ENCODE measurements around the gene VTI1A. TPM values are rescaled to one million over a fixed set of nuclear protein-coding genes. Genes with fewer than 3 reads are reported as not detected.

Gene VTI1A
- total and polyA plus RNA-seq, 2 of the 4 experiments (the other 2 are of a cell fraction): 9.7 to 24.9 TPM

DNA sequence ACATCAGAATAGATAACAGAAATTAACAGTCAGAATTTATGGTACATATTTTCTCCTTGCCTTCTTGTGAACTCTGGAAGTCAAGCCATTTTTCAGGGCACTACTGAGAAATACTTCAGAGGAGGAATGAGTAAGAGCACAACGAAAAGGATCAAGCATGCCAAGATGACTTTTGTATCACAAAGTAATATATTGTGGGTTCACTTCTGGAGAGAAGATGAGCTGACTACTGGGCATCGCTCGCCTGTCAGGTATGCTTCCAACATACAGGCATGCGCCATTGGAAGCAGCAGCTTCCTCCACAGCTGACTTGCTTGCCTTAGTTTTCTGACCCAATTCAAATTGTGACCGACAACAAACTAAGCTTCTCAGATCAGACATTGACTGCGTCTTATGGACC is 137.3 kb downstream of the VTI1A start:
- no peak overlapping the region for H3K9ac ChIP-seq (ENCODE audit: low read depth, low read length)
- no peak overlapping the region for H2AK9ac ChIP-seq (replicated peaks; ENCODE audit: low read depth, low read length, poor library complexity)
- H2BK5ac ChIP-seq (ENCODE audit: low read depth, low read length, poor library complexity, severe bottlenecking): peak overlapping the region; percentile 45
- peaks cover 1% of the 10 kb centered on the region; the same call in 1 of the 2 replicates for H3K36me3 ChIP-seq (ENCODE audit: control insufficient read depth, insufficient read depth, low read length)
- no peak overlapping the region for H3K4ac ChIP-seq (ENCODE audit: low read depth, low read length)
- no peak overlapping the region for H3K4me2 ChIP-seq (ENCODE audit: low read depth, low read length)
- no peak overlapping the region for H2BK20ac ChIP-seq (ENCODE audit: low read depth, low read length)
- intact Hi-C loops (cut with micrococcal nuclease): no loop called here
- no peak overlapping the region for H4K5ac ChIP-seq (ENCODE audit: low read depth, low read length)
- TF ChIP-seq RCOR1 (IDR thresholded peaks at IDR 0.05; ENCODE audit: insufficient replicate concordance, low read length) (no peak), RAD21 (IDR thresholded peaks at IDR 0.05; ENCODE audit: low read length) (no peak), MXI1 (IDR thresholded peaks at IDR 0.05; ENCODE audit: borderline replicate concordance, low read depth, low read length) (no peak), FOS (IDR thresholded peaks at IDR 0.05; ENCODE audit: low read depth, low read length) (no peak), USF2 (IDR thresholded peaks at IDR 0.05; ENCODE audit: low read depth, low read length) (no peak), MAZ (IDR thresholded peaks at IDR 0.05; ENCODE audit: borderline replicate concordance, low read depth, low read length) (no peak), CHD1 (IDR thresholded peaks at IDR 0.05; ENCODE audit: low read depth, low read length) (no peak), CTCF (conservative IDR thresholded peaks at IDR 0.05; ENCODE audit: low read depth, low read length) (no peak), NFE2L2 (IDR thresholded peaks at IDR 0.05; ENCODE audit: low read depth, low read length) (no peak), CEBPB (IDR thresholded peaks at IDR 0.05; ENCODE audit: low read depth, low read length) (no peak), ELK1 (IDR thresholded peaks at IDR 0.05; ENCODE audit: borderline replicate concordance, low read depth, low read length) (no peak), MAFK (IDR thresholded peaks at IDR 0.05; ENCODE audit: low read depth, low read length) (no peak), SMC3 (IDR thresholded peaks at IDR 0.05; ENCODE audit: low read depth, low read length) (no peak), POLR2A (IDR thresholded peaks at IDR 0.05; ENCODE audit: low read depth, low read length) (no peak), RFX5 (IDR thresholded peaks at IDR 0.05; ENCODE audit: low read depth, low read length) (no peak), BHLHE40 (IDR thresholded peaks at IDR 0.05; ENCODE audit: low read depth, low read length) (no peak)
- dilution Hi-C loops (cut with HindIII; ENCODE audit: low sequenced_read_pairs, unreplicated experiment): no loop called here
- H2AFZ ChIP-seq (replicated peaks; ENCODE audit: low read length, poor library complexity): no peak overlapping the region
- ChIA-PET CTCF (no interaction called here), POLR2A (ENCODE audit: unreplicated experiment) (interaction anchor here (0.6 kb wide), 1 partner anchor 150 kb away, joined by 4 read pairs; no protein-coding TSS in a partner anchor)
- peaks cover 5% of the 10 kb centered on the region for H3K4me1 ChIP-seq (ENCODE audit: control insufficient read depth, insufficient read depth, low read length)
- BruUV-seq (replicated peaks): no TSS peak
- H3K18ac ChIP-seq (ENCODE audit: low read depth, low read length): no peak overlapping the region
- in situ Hi-C loops (cut with MboI; ENCODE audit: low sequenced_read_pairs): no loop called here
- H3K27me3 ChIP-seq (ENCODE audit: control insufficient read depth, insufficient read depth, low read length): no peaks in the 10 kb centered on the region
- DNase-seq (peak; percentile 61), ATAC-seq (ENCODE audit: low read depth) (0 out of 2 replicates have a peak, but pooled peaks have one; percentile 30)
- H4K91ac ChIP-seq (ENCODE audit: insufficient read depth, low read depth, low read length): 0 out of 2 replicates have a peak overlapping the region, but pooled peaks have one; percentile 1
- no peak overlapping the region for H3K56ac ChIP-seq (ENCODE audit: extremely low read depth, insufficient read depth, low read length)
- H4K20me1 ChIP-seq (ENCODE audit: insufficient read depth, low read length): peaks cover 4% of the 10 kb centered on the region; the same call in 1 of the 2 replicates
- no peak overlapping the region for H3K23ac ChIP-seq (ENCODE audit: low read depth, low read length)
- H3K9me1 ChIP-seq (ENCODE audit: insufficient read depth, low read length): peaks cover 7% of the 10 kb centered on the region
- no peak overlapping the region for H4K8ac ChIP-seq (ENCODE audit: low read depth in 2 of 2, low read length in 2 of 2)
- peak overlapping the region; percentile 19; the same call in 1 of the 2 replicates for H3K14ac ChIP-seq (replicated peaks; ENCODE audit: low read depth, low read length)
- H3K27ac ChIP-seq (ENCODE audit: insufficient read depth, low read length): no peak overlapping the region
- no peaks in the 10 kb centered on the region for H3K9me3 ChIP-seq (ENCODE audit: control insufficient read depth, insufficient read depth, low read length)
- no peaks in the 10 kb centered on the region; a peak in 1 of 4 replicates for H3K79me1 ChIP-seq (ENCODE audit: low read depth in 1 of 2, low read length in 2 of 2)
- H2BK120ac ChIP-seq (ENCODE audit: low read depth, low read length): no peak overlapping the region
- WGBS, 2 experiments (ENCODE audit: extremely low coverage in 2 of 2, insufficient read length in 1 of 2): no CpG with 5 or more reads among the region's 6 CpGs
- H2BK15ac ChIP-seq (ENCODE audit: low read depth, low read length): no peak overlapping the region
- no peak overlapping the region for H3K4me3 ChIP-seq (ENCODE audit: insufficient read depth, low read depth, low read length)
- peak overlapping the region; percentile 10; the same call in 1 of the 2 replicates for H2AK5ac ChIP-seq (ENCODE audit: low read depth, low read length)

Data from IMR-90 (cell line).